BLaER1 treated with 17β-estradiol and CSF1 and Interleukin-3, amounts not matched to agents 10 nM and 100 nM (cell line): ENCODE data around the gene TCF12.

ENCODE experiments used
- H3K27ac ChIP-seq, 11 experiments: shearing (Covaris generic); formaldehyde crosslinking; 2 replicates each; pipeline ENCODE4 v1.8.1; 2022
- H3K27me3 ChIP-seq, 11 experiments: shearing (Covaris generic); formaldehyde crosslinking; 2 replicates each; pipeline ENCODE4 v1.8.1; 2022
- H3K36me3 ChIP-seq, 11 experiments: shearing (Covaris generic); formaldehyde crosslinking; 2 replicates each; pipeline ENCODE4 v1.8.1; 2022
- H3K4me1 ChIP-seq, 10 experiments: shearing (Covaris generic); formaldehyde crosslinking; 2 replicates each; pipeline ENCODE4 v1.8.1; 2022
- H3K4me2 ChIP-seq, 11 experiments: shearing (Covaris generic); formaldehyde crosslinking; 2 replicates each; pipeline ENCODE4 v1.8.1; 2022
- H3K4me3 ChIP-seq, 10 experiments: shearing (Covaris generic); formaldehyde crosslinking; 2 replicates each; pipeline ENCODE4 v1.8.1; 2022
- H3K9ac ChIP-seq, 11 experiments: shearing (Covaris generic); formaldehyde crosslinking; 2 replicates each; pipeline ENCODE4 v1.8.1; 2022
- H3K9me3 ChIP-seq, 11 experiments: shearing (Covaris generic); formaldehyde crosslinking; replicated peaks in 1 of 11; 2 replicates each; pipeline ENCODE4 v1.8.1; 2022
- H4K20me1 ChIP-seq, 11 experiments: shearing (Covaris generic); formaldehyde crosslinking; 2 replicates each; pipeline ENCODE4 v1.8.1; 2022
- Cebpa-rat ChIP-seq, 11 experiments: shearing (Covaris generic); IDR thresholded peaks; 2 replicates each; pipeline ENCODE4 v1.8.1; 2022

TCF12 gene

GRCh38 chr15:57185507-57186074, 267.1 kb downstream of the TCF12 start:
- no peak overlapping the region for H3K9ac ChIP-seq
- H3K4me2 ChIP-seq: no peak overlapping the region
- peaks cover 0 to 16% (median under 1%) of the 10 kb centered on the region in 10 experiments; a peak in 6 of 20 replicates for H3K4me1 ChIP-seq
- H3K27ac ChIP-seq: no peak overlapping the region
- H4K20me1 ChIP-seq: peaks cover 0 to 19% (median 0%) of the 10 kb centered on the region in 11 experiments; a peak in 4 of 22 replicates
- H3K9me3 ChIP-seq: peaks cover 9 to 22% (median 17%) of the 10 kb centered on the region in 11 experiments; a peak in 20 of 22 replicates
- no peaks in the 10 kb centered on the region for H3K27me3 ChIP-seq
- H3K4me3 ChIP-seq: no peak overlapping the region
- H3K36me3 ChIP-seq: peaks cover 28 to 72% (median 47%) of the 10 kb centered on the region in 11 experiments
- no peak for TF ChIP-seq Cebpa-rat (IDR thresholded peaks at IDR 0.05)

DNA sequence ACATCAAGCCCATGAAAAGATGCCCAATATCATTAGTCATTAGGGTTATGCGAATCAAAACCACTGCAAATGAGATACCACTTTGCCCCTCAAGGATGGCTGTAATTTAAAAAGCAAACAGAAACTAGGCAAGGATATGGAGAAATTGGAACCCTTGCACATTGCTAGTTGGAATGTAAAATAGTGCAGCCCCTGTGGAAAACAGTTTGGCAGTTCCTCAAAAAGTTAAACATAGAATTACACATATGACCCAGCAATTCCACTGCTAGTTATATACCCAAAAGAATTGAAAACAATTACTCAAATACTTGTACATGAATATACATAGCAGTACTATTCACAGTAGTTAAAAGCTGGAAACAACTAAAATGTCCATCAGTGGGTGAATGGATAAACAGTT, 271.0 kb downstream of the TCF12 start:
- no peaks in the 10 kb centered on the region for H3K27me3 ChIP-seq
- H3K27ac ChIP-seq: no peak overlapping the region
- peaks cover 0 to 22% (median 0%) of the 10 kb centered on the region in 11 experiments; a peak in 5 of 22 replicates for H4K20me1 ChIP-seq
- H3K36me3 ChIP-seq: peaks cover 54 to 83% (median 64%) of the 10 kb centered on the region in 11 experiments
- no peak overlapping the region for H3K9ac ChIP-seq
- H3K9me3 ChIP-seq: peaks cover 9 to 22% (median 17%) of the 10 kb centered on the region in 11 experiments; a peak in 20 of 22 replicates
- H3K4me3 ChIP-seq: no peak overlapping the region
- H3K4me2 ChIP-seq: no peak overlapping the region
- no peak for TF ChIP-seq Cebpa-rat (IDR thresholded peaks at IDR 0.05)
- peaks cover 0 to 22% (median 15%) of the 10 kb centered on the region in 10 experiments; a peak in 15 of 20 replicates for H3K4me1 ChIP-seq

DNA sequence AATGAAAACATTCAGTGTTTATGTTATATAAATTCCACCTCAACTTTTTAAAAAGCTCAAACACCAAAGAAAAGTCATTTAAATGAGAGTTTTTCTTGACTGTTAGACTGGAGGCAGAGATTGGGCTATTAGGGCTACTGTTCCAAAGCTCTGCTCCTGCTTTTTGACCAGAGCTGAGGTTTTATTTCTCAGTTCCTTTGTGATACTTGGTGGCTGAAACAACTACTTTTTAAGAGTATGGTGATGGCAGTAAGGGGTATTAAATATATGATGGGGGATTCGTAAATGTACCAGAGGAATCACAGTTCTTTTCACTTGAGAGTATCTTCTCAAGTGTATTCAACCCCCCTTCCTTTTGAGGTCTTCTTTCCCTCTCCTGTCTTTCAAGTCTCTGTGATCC, 271.8 kb downstream of the TCF12 start:
- Histone ChIP-seq H3K27me3 (no peaks in the 10 kb centered on the region), H3K9me3 (peaks cover 9 to 20% (median 15%) of the 10 kb centered on the region in 11 experiments; a peak in 20 of 22 replicates), H3K27ac (no peak overlapping the region), H3K36me3 (peaks cover 50 to 85% (median 66%) of the 10 kb centered on the region in 11 experiments), H3K4me1 (peaks cover 0 to 22% (median 15%) of the 10 kb centered on the region in 10 experiments; a peak in 15 of 20 replicates), H4K20me1 (peaks cover 0 to 26% (median 0%) of the 10 kb centered on the region in 11 experiments; a peak in 6 of 22 replicates), H3K4me3 (no peak overlapping the region), H3K9ac (no peak overlapping the region), H3K4me2 (no peak overlapping the region)
- no peak for TF ChIP-seq Cebpa-rat (IDR thresholded peaks at IDR 0.05)

DNA sequence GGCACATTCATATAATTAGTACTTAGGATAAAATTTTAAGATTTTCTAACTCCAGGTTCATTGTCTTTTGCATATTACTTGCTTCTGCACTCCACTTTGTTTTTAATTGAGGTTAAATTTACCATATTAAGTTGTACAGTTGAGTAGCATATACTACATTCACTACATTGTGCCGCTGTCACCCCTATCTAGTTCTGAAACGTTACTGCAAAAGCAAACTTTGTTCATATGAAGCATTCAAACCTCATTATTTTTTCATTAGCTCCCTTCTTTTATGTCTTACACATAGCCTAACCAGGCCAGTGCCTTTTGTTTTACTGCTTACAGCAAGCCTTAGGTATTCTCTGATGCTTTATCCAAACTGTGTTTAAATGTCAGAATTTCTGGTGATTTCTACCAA, 274.7 kb downstream of the TCF12 start:
- Histone ChIP-seq H3K27me3 (no peaks in the 10 kb centered on the region), H3K9me3 (no peaks in the 10 kb centered on the region), H4K20me1 (peaks cover 0 to 55% (median 0%) of the 10 kb centered on the region in 11 experiments; a peak in 6 of 22 replicates), H3K4me1 (peaks cover 0 to 22% (median 15%) of the 10 kb centered on the region in 10 experiments; a peak in 15 of 20 replicates), H3K4me2 (no peak overlapping the region), H3K36me3 (peaks cover 48 to 90% (median 63%) of the 10 kb centered on the region in 11 experiments), H3K27ac (no peak overlapping the region), H3K4me3 (no peak overlapping the region), H3K9ac (no peak overlapping the region)
- no peak for TF ChIP-seq Cebpa-rat (IDR thresholded peaks at IDR 0.05)

DNA sequence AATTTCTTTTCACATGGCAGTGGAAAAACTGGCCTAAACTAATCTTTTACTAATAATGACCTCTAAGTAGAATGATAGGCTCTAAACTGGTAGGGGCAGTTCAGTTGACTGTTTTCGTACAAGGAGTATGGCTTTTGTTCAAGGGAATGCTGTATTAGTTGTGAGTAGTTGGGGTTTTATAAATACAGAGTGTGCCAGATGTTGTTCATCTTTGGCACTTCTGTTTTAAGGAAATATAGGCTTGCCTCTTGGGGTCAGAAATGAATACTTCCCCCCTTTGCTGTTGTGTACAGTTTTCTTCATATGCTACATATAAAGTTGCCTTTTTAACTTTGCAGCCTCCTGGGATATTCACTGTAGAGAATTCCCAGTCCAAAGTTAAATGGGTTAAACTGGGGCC, 276.9 kb downstream of the TCF12 start:
- H3K9me3 ChIP-seq: no peaks in the 10 kb centered on the region
- H3K4me2 ChIP-seq: no peak overlapping the region
- no peak overlapping the region for H3K27ac ChIP-seq
- no peak for TF ChIP-seq Cebpa-rat (IDR thresholded peaks at IDR 0.05)
- no peak overlapping the region for H3K4me3 ChIP-seq
- H3K36me3 ChIP-seq: peaks cover 64 to 95% (median 76%) of the 10 kb centered on the region in 11 experiments
- H3K9ac ChIP-seq: no peak overlapping the region
- H3K4me1 ChIP-seq: peaks cover 0 to 22% (median 15%) of the 10 kb centered on the region in 10 experiments; a peak in 13 of 20 replicates
- no peaks in the 10 kb centered on the region for H3K27me3 ChIP-seq
- H4K20me1 ChIP-seq: peaks cover 0 to 70% (median 8%) of the 10 kb centered on the region in 11 experiments; a peak in 8 of 22 replicates

- no peak overlapping the region for H3K27ac ChIP-seq
- H3K4me3 ChIP-seq: no peak overlapping the region
- H3K4me2 ChIP-seq: no peak overlapping the region
- TF ChIP-seq Cebpa-rat (IDR thresholded peaks at IDR 0.05): no peak
- H3K4me1 ChIP-seq: peaks cover 0 to 8% (median 4%) of the 10 kb centered on the region in 10 experiments; a peak in 13 of 20 replicates
- peaks cover 64 to 95% (median 76%) of the 10 kb centered on the region in 11 experiments for H3K36me3 ChIP-seq
- H3K27me3 ChIP-seq: no peaks in the 10 kb centered on the region
- peaks cover 0 to 80% (median 11%) of the 10 kb centered on the region in 11 experiments; a peak in 9 of 22 replicates for H4K20me1 ChIP-seq
- H3K9ac ChIP-seq: no peak overlapping the region
- no peaks in the 10 kb centered on the region for H3K9me3 ChIP-seq
These were observed 278.4 kb downstream of the TCF12 start for GRCh38 chr15:57196865-57197264.

DNA sequence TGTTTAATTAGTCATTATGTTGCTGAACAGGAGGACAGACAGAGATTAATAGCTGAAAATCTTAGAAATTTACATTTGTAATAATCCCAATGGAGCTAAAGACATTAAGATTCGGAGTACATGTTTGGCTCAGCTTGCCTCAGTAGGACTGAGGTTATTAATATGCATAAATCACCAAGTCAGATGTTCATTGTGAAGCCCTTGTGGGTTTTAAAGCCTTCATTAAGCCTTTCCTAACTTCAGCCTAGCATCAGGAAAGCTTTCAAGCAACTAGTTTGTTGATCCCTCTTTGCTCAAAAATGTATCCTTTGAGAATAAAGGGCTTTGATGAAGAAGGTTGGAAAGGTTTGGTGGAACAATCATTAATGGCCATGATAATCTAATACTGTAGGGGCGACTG, 279.7 kb downstream of the TCF12 start:
- H3K36me3 ChIP-seq: peaks cover 51 to 93% (median 72%) of the 10 kb centered on the region in 11 experiments
- H4K20me1 ChIP-seq: peaks cover 0 to 80% (median 12%) of the 10 kb centered on the region in 11 experiments; a peak in 9 of 22 replicates
- no peaks in the 10 kb centered on the region for H3K9me3 ChIP-seq
- H3K27ac ChIP-seq: no peak overlapping the region
- no peak overlapping the region for H3K9ac ChIP-seq
- H3K4me3 ChIP-seq: no peak overlapping the region
- H3K27me3 ChIP-seq: no peaks in the 10 kb centered on the region
- no peak overlapping the region for H3K4me2 ChIP-seq
- peaks cover 0 to 12% (median 0%) of the 10 kb centered on the region in 10 experiments; a peak in 2 of 20 replicates for H3K4me1 ChIP-seq
- no peak for TF ChIP-seq Cebpa-rat (IDR thresholded peaks at IDR 0.05)

DNA sequence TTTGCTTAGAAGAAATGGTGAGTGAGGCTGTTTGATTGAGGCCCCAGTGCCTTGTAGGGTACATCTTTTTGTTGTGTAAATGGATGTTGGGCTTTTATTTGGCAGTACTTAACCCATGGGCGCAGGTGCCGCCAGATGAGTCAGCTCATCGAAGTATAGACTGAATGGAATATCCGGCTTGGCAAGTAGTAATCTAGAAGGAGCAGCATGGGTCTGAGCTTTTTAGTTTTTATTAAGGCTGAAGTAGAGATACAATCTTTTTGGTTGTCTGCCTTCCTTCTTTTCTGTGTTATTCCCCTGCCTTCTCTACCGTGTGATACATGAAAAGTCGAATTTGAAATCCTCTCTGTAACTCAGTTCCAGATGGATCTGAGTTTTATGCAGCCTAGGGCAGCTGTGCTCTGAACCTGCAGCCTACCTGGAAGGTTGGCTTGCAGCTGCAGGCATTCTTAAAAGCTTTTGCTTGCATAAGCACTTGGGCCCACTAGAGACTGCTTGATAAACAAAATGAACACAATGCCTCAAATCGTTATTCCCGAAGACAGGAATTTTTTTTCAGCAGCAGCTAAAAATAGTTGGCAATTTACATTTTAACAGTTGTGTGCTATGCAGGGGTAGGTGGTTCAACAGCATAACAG, 280.3 kb downstream of the TCF12 start:
- no peaks in the 10 kb centered on the region for H3K9me3 ChIP-seq
- H3K9ac ChIP-seq: no peak overlapping the region
- H3K4me2 ChIP-seq: no peak overlapping the region
- peaks cover 0 to 81% (median 13%) of the 10 kb centered on the region in 11 experiments; a peak in 9 of 22 replicates for H4K20me1 ChIP-seq
- H3K27me3 ChIP-seq: no peaks in the 10 kb centered on the region
- TF ChIP-seq Cebpa-rat (IDR thresholded peaks at IDR 0.05): no peak
- peaks cover 49 to 93% (median 72%) of the 10 kb centered on the region in 11 experiments for H3K36me3 ChIP-seq
- H3K4me1 ChIP-seq: peaks cover 0 to 12% (median 0%) of the 10 kb centered on the region in 10 experiments; a peak in 2 of 20 replicates
- H3K4me3 ChIP-seq: no peak overlapping the region
- no peak overlapping the region for H3K27ac ChIP-seq

DNA sequence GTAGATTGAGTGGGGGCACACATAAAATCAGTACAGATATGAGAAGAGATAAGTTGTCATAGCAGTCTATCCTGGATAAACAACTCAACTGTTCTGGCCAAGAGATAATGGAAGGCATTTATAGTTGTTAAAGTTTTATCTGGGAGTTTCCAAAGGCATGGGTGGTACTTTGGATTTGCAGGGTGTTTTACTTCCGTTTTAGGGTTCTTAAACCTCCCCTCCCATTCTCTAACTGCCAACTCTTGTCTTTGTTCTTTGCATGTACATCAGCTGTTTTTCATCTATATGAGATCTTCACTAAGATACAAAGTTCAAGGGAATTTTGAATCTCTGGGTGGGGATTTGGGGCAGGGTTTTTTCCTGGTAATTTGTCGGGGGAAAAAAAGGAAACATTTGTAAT, 283.1 kb downstream of the TCF12 start:
- no peak overlapping the region for H3K4me3 ChIP-seq
- no peaks in the 10 kb centered on the region for H3K9me3 ChIP-seq
- peaks cover 37 to 78% (median 51%) of the 10 kb centered on the region in 11 experiments for H3K36me3 ChIP-seq
- TF ChIP-seq Cebpa-rat (IDR thresholded peaks at IDR 0.05): no peak
- H3K9ac ChIP-seq: no peak overlapping the region
- no peaks in the 10 kb centered on the region for H3K27me3 ChIP-seq
- peaks cover 0 to 12% (median 0%) of the 10 kb centered on the region in 10 experiments; a peak in 2 of 20 replicates for H3K4me1 ChIP-seq
- no peak overlapping the region for H3K4me2 ChIP-seq
- peaks cover 0 to 85% (median 13%) of the 10 kb centered on the region in 11 experiments; a peak in 9 of 22 replicates for H4K20me1 ChIP-seq
- H3K27ac ChIP-seq: no peak overlapping the region
